AG10803 (cell line): ENCODE measurements around the gene PNPLA7.
"Not testable (repeated sequence)": the region's sequence is repeated elsewhere in the genome, so short reads cannot be mapped to it uniquely, and the experiment has no call there.

Experiments
- DNase-seq: peaks from one replicate; pipeline ENCODE4 v3.0.0; 2010; ENCODE audit warnings: low read depth
- H3K4me3 ChIP-seq: 2 replicates; pipeline ENCODE4 v1.5.1; 2011; ENCODE audit warnings: mild to moderate bottlenecking, low read length, control low read depth
- CTCF ChIP-seq: conservative IDR thresholded peaks from 2 replicates; pipeline ENCODE4 v1.5.1; 2011; ENCODE audit warnings: mild to moderate bottlenecking, low read length, control low read depth, inconsistent platforms

Gene PNPLA7

DNA sequence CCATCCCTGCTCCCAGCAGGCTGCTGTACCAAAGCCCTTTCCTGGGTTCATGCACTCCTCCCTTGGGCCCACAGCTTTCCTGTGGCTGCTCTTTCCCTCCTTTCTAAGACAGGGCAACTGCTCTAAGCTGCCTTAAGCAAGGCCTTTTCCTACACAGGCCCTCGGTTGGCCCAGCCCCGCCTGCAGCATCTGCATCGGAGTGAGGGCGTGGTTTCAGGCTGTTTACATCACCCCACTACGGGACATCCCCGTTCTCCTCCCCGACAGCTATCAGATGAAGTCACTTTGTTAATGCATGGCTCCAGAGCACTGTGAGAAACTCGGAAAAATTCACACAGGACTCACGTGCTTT, 25.1 kb upstream of the PNPLA7 start:
- TF ChIP-seq CTCF, result no peak
- no peak overlapping the region for H3K4me3 ChIP-seq
- DNase-seq, result no peak

DNA sequence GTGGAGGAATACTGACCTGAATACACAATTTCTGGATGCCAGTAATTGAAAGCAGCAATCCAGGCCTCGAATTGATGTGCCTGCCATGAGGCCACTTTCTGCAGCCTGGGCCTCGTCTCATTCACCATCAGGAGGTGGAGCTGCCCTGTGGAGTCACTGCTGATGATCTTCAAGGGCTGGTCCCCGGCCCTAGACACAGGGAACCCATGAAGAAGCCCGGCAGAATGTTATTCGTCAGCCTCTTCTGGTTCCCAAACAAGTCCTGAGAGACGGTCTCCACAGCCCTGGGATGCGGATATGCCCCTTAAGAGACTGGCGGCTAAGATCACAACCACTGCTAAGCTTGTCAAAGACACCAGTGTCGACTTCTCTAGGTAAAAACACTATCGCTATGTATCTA, 24.0 kb upstream of the PNPLA7 start:
- TF ChIP-seq CTCF, result no peak
- no peak for DNase-seq
- no peak overlapping the region for H3K4me3 ChIP-seq

DNA sequence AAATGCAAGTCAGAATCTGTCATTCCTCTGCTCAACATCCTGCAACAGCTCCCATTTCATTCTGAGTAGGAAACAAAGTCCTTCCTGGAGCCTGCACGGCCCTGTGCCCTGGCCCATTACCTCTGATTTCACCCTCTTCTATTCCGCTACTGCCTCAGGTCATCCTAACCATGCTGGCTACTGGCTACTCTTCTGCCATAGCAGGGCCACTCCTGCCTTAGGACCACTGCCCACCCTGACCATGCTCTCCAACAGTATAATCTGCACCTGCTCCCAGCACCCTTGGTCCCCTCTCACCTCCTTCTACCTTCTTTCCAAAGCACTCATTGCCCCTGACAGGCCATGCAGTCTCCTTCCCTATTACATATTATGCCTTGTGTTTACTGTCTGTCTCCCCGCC, 20.4 kb upstream of the PNPLA7 start:
- DNase-seq, result no peak
- no peak overlapping the region for H3K4me3 ChIP-seq
- no peak for TF ChIP-seq CTCF

DNA sequence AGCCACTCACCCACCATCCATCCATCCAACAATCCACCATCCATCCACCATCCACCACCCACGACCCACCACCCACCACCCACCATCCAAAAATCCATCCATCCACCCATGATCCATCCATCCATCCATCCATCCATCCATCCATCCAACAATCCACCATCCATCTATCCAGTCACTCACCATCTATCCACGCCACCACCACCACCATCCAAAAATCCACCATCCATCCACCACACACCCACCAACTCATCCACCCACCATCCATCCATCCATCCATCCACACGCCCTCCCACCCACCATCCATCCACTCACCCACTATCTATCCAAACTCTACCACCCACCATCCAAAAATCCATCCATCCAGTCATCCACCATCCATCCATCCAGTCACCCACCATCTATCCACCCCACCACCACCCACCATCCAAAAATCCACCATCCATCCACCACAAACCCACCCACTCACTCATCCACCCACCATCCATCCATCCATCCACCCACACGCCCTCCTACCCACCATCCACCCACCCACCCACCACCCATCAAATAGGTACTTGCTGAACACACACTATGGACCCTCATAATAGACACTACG, 19.5 kb upstream of the PNPLA7 start:
- no peak for DNase-seq
- no peak overlapping the region for H3K4me3 ChIP-seq
- TF ChIP-seq CTCF, result no peak

- not testable (repeated sequence) for H3K4me3 ChIP-seq, DNase-seq
Measured at GRCh38 chr9:137568445-137568844, 18.2 kb upstream of the PNPLA7 start.

GRCh38 chr9:137564817-137565411, 14.7 kb upstream of the PNPLA7 start:
- no peak for TF ChIP-seq CTCF
- H3K4me3 ChIP-seq, result no peak overlapping the region
- no peak for DNase-seq

- no peak for TF ChIP-seq CTCF
- no peak overlapping the region for H3K4me3 ChIP-seq
Measured at GRCh38 chr9:137564134-137564533, 13.9 kb upstream of the PNPLA7 start.

More at GRCh38 chr9:137564134-137564533, 13.9 kb upstream of the PNPLA7 start:
- no peak for DNase-seq
